ENCODE data around the gene C1QL1.

- TF ChIP-seq CTCF (IDR thresholded peaks at IDR 0.05) = no peak
- no peak for TF ChIP-seq POLR2A (IDR thresholded peaks at IDR 0.05)
- no peak for TF ChIP-seq EP300 (IDR thresholded peaks at IDR 0.05)
These were observed 26.3 kb downstream of the C1QL1 start for GRCh38 chr17:44941712-44942331.
